A375 (cell line): Measurements from ENCODE around the gene THAP12. TPM values are rescaled to one million over a fixed set of nuclear protein-coding genes. Genes with fewer than 3 reads are reported as not detected.

Experiments used
- small RNA-seq: library from RNA; depleted of rRNA; stranded (forward); fragments of <200 nt; gene quantifications from one replicate; pipeline ENCODE3, GENCODE V24; 2014
- total RNA-seq: library from RNA; depleted of rRNA; stranded (reverse); fragments of >200 nt; shearing (Covaris generic); gene quantifications from 2 replicates; pipeline ENCODE4 v1.2.3, GENCODE V29; 2014; rRNA removed

The THAP12 gene
- 41.2 and 46.3 TPM in 2 replicates for total RNA-seq

GRCh38 chr11:76380977-76381719 lies at the start of gene THAP12, which contains the start of gene GVQW3:
THAP12 (minus strand) TSS chr11:76381132; CDS start chr11:76380836, 296 bp downstream.
GVQW3 (plus strand) TSS chr11:76381323; CDS start chr11:76381829, 506 bp downstream.

Small RNAs within 50 kb of the gene (small RNA-seq; reads per million reads assigned to genes)
- gene RF00019, result not detected

Other genes starting within 250 kb of the THAP12 start
- 0.16 and 0.19 TPM in 2 replicates for gene WNT11, start 174.6 kb downstream of the THAP12 start, total RNA-seq
- gene GVQW3, start 191 bp upstream of the THAP12 start, total RNA-seq, result 4.4 and 4.6 TPM in 2 replicates
- gene EMSY, start 63.9 kb upstream of the THAP12 start, total RNA-seq, result 25.6 and 34.3 TPM in 2 replicates